Activated CD4-positive, alpha-beta T cell treated with anti-CD3 and anti-CD28 coated beads, Interleukin-2, amount 10 ng/mL, durations not matched to agents 7 days and 5 days (primary cell): ENCODE measurements around the gene TSEN54. TPM values are rescaled to one million over a fixed set of nuclear protein-coding genes. Genes with fewer than 3 reads are reported as not detected.

Experiments
- CTCF ChIA-PET: fragments of 350-600 bp; sonication (Branson Sonifier 250); formaldehyde crosslinking; loops from one replicate; lab custom pipeline; 2021; ENCODE audit warnings: antibody characterized with exemption; lab: Charles Lee
- POLR2A ChIA-PET: fragments of 350-600 bp; sonication (Branson Sonifier 250); formaldehyde crosslinking; loops from one replicate; lab custom pipeline; 2021; ENCODE audit warnings: antibody characterized with exemption; lab: Charles Lee
- DNase-seq: peaks from one replicate; pipeline ENCODE4 v3.0.0-alpha.2; 2020
- H3K27ac Mint-ChIP-seq: one replicate; pipeline ENCODE4 v1.8.0; 2021; ENCODE audit warnings: mild to moderate bottlenecking, moderate library complexity, mixed read lengths
- H3K27me3 Mint-ChIP-seq: one replicate; pipeline ENCODE4 v1.8.0; 2021; ENCODE audit warnings: mixed read lengths
- H3K36me3 Mint-ChIP-seq: one replicate; pipeline ENCODE4 v1.8.0; 2021; ENCODE audit warnings: low read depth, mixed read lengths
- H3K4me1 Mint-ChIP-seq: one replicate; pipeline ENCODE4 v1.8.0; 2021; ENCODE audit warnings: mixed read lengths
- H3K4me3 Mint-ChIP-seq: one replicate; pipeline ENCODE4 v1.8.0; 2021; ENCODE audit warnings: mild to moderate bottlenecking, moderate library complexity, mixed read lengths
- H3K9me3 Mint-ChIP-seq: one replicate; pipeline ENCODE4 v1.8.0; 2021; ENCODE audit warnings: mixed read lengths
- total RNA-seq, 2 experiments: library from RNA; stranded (reverse); gene quantifications; one replicate each; pipeline ENCODE4 v1.2.3, GENCODE V29; 2021

The TSEN54 gene
- total RNA-seq, 2 experiments from 2014 or later = 48.8 to 59.2 TPM

DNA sequence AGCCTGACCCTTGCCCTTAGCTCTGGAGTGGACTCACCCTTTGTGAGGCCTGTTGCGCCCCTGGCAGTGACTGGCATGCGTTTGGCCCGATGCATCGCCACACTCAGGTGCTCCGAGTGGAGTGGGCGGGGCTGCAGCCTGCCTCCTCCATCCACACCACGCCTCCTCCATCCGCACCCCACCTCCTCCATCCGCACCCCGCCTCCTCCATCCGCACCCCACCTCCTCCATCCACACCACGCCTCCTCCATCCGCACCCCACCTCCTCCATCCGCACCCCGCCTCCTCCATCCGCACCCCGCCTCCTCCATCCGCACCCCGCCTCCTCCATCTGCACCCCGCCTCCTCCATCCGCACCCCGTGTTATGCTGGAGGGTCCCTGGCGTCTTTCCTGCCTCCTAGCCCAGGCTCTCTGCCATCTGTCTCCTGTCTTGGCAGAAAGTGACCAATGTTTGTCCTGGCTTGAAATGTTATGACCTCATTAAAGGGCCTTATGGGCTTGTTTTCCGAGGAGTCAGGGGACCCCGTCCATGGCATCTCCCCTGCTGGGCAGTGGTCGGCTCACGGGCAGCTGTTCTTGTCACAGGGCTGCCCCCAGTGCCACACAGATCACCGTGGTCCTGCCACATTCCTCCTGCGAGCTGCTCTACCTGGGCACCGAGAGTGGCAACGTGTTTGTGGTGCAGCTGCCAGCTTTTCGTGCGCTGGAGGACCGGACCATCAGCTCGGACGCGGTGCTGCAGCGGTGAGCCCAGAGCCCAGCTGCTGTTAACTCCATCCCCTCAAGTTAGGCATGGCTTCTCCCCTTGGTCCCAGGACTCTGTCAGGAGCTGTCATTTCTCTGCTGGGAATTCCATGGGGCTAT is 42.6 kb downstream of the TSEN54 start:
- DNase-seq = no peak
- H3K4me1 Mint-ChIP-seq = no peaks in the 10 kb centered on the region
- no peaks in the 10 kb centered on the region for H3K9me3 Mint-ChIP-seq
- no peaks in the 10 kb centered on the region for H3K27me3 Mint-ChIP-seq
- ChIA-PET CTCF (interaction anchor here (1.4 kb wide), 1 partner anchor 22 kb away, joined by 3 read pairs; no protein-coding TSS in a partner anchor), POLR2A (no interaction called here)
- no peaks in the 10 kb centered on the region for H3K36me3 Mint-ChIP-seq
- H3K27ac Mint-ChIP-seq = peak overlapping the region; percentile 52
- no peak overlapping the region for H3K4me3 Mint-ChIP-seq

DNA sequence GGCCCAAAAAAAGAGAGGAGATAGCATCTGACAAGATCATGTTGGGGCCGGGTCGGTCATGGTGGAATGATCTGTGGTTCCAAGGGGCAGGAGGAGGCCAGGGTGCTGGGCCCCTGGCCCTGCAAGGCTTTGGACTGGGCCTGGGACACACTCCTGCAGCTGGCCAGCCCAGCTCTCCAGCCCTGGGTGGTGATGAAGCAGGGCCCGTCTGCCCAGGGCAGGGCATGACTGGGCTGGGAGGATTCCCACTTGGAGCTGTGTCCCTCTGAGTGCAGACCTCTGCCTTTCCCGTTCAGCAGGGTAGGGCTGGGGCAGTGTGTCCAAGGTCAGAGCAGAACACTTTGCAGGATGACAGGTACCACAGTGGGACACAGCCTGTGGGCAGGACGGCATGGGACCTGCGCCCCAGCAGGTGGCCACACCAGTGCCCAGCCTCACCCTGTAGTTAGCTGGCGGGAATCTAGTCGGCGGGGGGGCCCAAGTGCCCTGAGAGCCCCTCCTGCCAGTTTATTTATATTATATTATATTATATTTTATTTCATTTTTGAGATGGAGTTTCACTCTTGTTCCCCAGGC is 43.7 kb downstream of the TSEN54 start:
- no peak overlapping the region for H3K4me3 Mint-ChIP-seq
- ChIA-PET CTCF (interaction anchor here (0.5 to 0.6 kb wide), 2 partner anchors 270 to 391 kb away, joined by 3 to 4 read pairs; no protein-coding TSS in a partner anchor), POLR2A (no interaction called here)
- no peaks in the 10 kb centered on the region for H3K9me3 Mint-ChIP-seq
- no peaks in the 10 kb centered on the region for H3K27me3 Mint-ChIP-seq
- H3K36me3 Mint-ChIP-seq = no peaks in the 10 kb centered on the region
- DNase-seq = no peak
- H3K4me1 Mint-ChIP-seq = no peaks in the 10 kb centered on the region
- H3K27ac Mint-ChIP-seq = no peak overlapping the region

- Mint-ChIP-seq H3K27ac (no peak overlapping the region), H3K4me1 (no peaks in the 10 kb centered on the region), H3K9me3 (no peaks in the 10 kb centered on the region), H3K27me3 (no peaks in the 10 kb centered on the region), H3K4me3 (no peak overlapping the region), H3K36me3 (no peaks in the 10 kb centered on the region)
- DNase-seq = no peak
- ChIA-PET POLR2A (no interaction called here), CTCF (no interaction called here)
Measured at GRCh38 chr17:75561927-75562603, 45.7 kb downstream of the TSEN54 start.

- Mint-ChIP-seq H3K36me3 (no peaks in the 10 kb centered on the region), H3K4me1 (no peaks in the 10 kb centered on the region), H3K9me3 (no peaks in the 10 kb centered on the region), H3K4me3 (no peak overlapping the region), H3K27ac (no peak overlapping the region), H3K27me3 (no peaks in the 10 kb centered on the region)
- CTCF ChIA-PET = interaction anchor here (0.6 kb wide), 1 partner anchor 549 kb away, joined by 3 read pairs; no protein-coding TSS in a partner anchor
- DNase-seq = no peak
- POLR2A ChIA-PET = no interaction called here
Measured at GRCh38 chr17:75563063-75563758, 46.9 kb downstream of the TSEN54 start.

- no peaks in the 10 kb centered on the region for H3K4me1 Mint-ChIP-seq
- H3K27ac Mint-ChIP-seq = no peak overlapping the region
- POLR2A ChIA-PET = no interaction called here
- no peak overlapping the region for H3K4me3 Mint-ChIP-seq
- no peaks in the 10 kb centered on the region for H3K9me3 Mint-ChIP-seq
- no peaks in the 10 kb centered on the region for H3K36me3 Mint-ChIP-seq
- DNase-seq = no peak
- H3K27me3 Mint-ChIP-seq = no peaks in the 10 kb centered on the region
- CTCF ChIA-PET = interaction anchor here (1.0 to 1.5 kb wide), 2 partner anchors 17 to 24 kb away, joined by 3 to 4 read pairs; no protein-coding TSS in a partner anchor
Measured at GRCh38 chr17:75564195-75564594, 47.9 kb downstream of the TSEN54 start.

- no peaks in the 10 kb centered on the region for H3K4me1 Mint-ChIP-seq
- no peak for DNase-seq
- CTCF ChIA-PET = interaction anchor here (0.6 to 1.5 kb wide), 4 partner anchors 11 to 189 kb away, joined by 3 to 4 read pairs (median 4); no protein-coding TSS in a partner anchor
- no peak overlapping the region for H3K4me3 Mint-ChIP-seq
- POLR2A ChIA-PET = no interaction called here
- no peaks in the 10 kb centered on the region for H3K9me3 Mint-ChIP-seq
- no peak overlapping the region for H3K27ac Mint-ChIP-seq
- no peaks in the 10 kb centered on the region for H3K27me3 Mint-ChIP-seq
- H3K36me3 Mint-ChIP-seq = no peaks in the 10 kb centered on the region
Measured at GRCh38 chr17:75565066-75565465, 48.7 kb downstream of the TSEN54 start.

GRCh38 chr17:75565618-75566017 is 49.3 kb downstream of the TSEN54 start:
- no peak for DNase-seq
- CTCF ChIA-PET = interaction anchor here (0.5 kb wide), 1 partner anchor 148 kb away, joined by 3 read pairs; no protein-coding TSS in a partner anchor
- Mint-ChIP-seq H3K9me3 (no peaks in the 10 kb centered on the region), H3K27me3 (no peaks in the 10 kb centered on the region), H3K4me1 (no peaks in the 10 kb centered on the region), H3K36me3 (no peaks in the 10 kb centered on the region), H3K27ac (no peak overlapping the region), H3K4me3 (no peak overlapping the region)
- POLR2A ChIA-PET = no interaction called here

- CTCF ChIA-PET = interaction anchor here (0.9 kb wide), 1 partner anchor 95 kb away, joined by 3 read pairs; no protein-coding TSS in a partner anchor
- no peaks in the 10 kb centered on the region for H3K27me3 Mint-ChIP-seq
- H3K4me1 Mint-ChIP-seq = peaks cover 3% of the 10 kb centered on the region
- H3K9me3 Mint-ChIP-seq = no peaks in the 10 kb centered on the region
- POLR2A ChIA-PET = no interaction called here
- H3K27ac Mint-ChIP-seq = no peak overlapping the region
- H3K4me3 Mint-ChIP-seq = no peak overlapping the region
- H3K36me3 Mint-ChIP-seq = no peaks in the 10 kb centered on the region
- no peak for DNase-seq
Measured at GRCh38 chr17:75566416-75566815, 50.1 kb downstream of the TSEN54 start.

DNA sequence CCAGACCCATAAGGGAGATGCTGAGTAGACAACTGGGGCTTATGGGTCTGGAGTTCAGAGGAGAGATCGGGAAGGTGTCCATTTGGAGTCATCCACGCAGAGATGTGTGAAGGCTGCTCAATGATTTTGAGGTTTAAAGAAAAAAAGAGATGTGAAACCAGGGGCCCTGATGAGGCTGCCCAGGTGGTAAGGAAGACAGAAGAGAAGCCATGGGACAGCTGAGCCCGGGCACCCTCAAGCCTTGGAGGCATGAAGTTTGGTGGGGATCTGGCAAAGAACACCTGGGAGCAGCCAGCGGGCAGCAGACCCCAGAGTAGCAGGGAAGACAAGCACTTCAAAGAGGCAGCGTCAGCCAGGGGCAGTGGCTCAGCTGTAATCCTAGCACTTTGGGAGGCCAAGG is 50.5 kb downstream of the TSEN54 start:
- DNase-seq = no peak
- H3K27ac Mint-ChIP-seq = no peak overlapping the region
- H3K4me3 Mint-ChIP-seq = no peak overlapping the region
- CTCF ChIA-PET = interaction anchor here (0.9 kb wide), 1 partner anchor 94 kb away, joined by 3 read pairs; no protein-coding TSS in a partner anchor
- H3K27me3 Mint-ChIP-seq = no peaks in the 10 kb centered on the region
- H3K9me3 Mint-ChIP-seq = no peaks in the 10 kb centered on the region
- H3K4me1 Mint-ChIP-seq = peaks cover 4% of the 10 kb centered on the region
- no peaks in the 10 kb centered on the region for H3K36me3 Mint-ChIP-seq
- POLR2A ChIA-PET = no interaction called here

- no peaks in the 10 kb centered on the region for H3K9me3 Mint-ChIP-seq
- no peak overlapping the region for H3K4me3 Mint-ChIP-seq
- no peaks in the 10 kb centered on the region for H3K36me3 Mint-ChIP-seq
- POLR2A ChIA-PET = no interaction called here
- H3K27me3 Mint-ChIP-seq = no peaks in the 10 kb centered on the region
- peaks cover 6% of the 10 kb centered on the region for H3K4me1 Mint-ChIP-seq
- H3K27ac Mint-ChIP-seq = no peak overlapping the region
- CTCF ChIA-PET = interaction anchor here (0.7 to 1.1 kb wide), 2 partner anchors 18 to 52 kb away, joined by 3 to 4 read pairs; partner anchors contain the start of gene TSEN54
- DNase-seq = no peak
Measured at GRCh38 chr17:75568412-75569255, 52.3 kb downstream of the TSEN54 start.

GRCh38 chr17:75570034-75570676 is 53.8 kb downstream of the TSEN54 start:
- CTCF ChIA-PET = interaction anchor here (1.1 to 1.8 kb wide), 2 partner anchors 32 to 178 kb away, joined by 3 to 5 read pairs; no protein-coding TSS in a partner anchor
- peaks cover 6% of the 10 kb centered on the region for H3K4me1 Mint-ChIP-seq
- POLR2A ChIA-PET = no interaction called here

More at GRCh38 chr17:75570034-75570676, 53.8 kb downstream of the TSEN54 start:
- H3K4me3 Mint-ChIP-seq = no peak overlapping the region
- H3K36me3 Mint-ChIP-seq = no peaks in the 10 kb centered on the region
- no peaks in the 10 kb centered on the region for H3K9me3 Mint-ChIP-seq
- no peak for DNase-seq
- no peaks in the 10 kb centered on the region for H3K27me3 Mint-ChIP-seq
- H3K27ac Mint-ChIP-seq = no peak overlapping the region
